Activated naive CD8-positive, alpha-beta T cell treated with anti-CD3 and anti-CD28 coated beads for 36 hours (primary cell): ENCODE results near the gene TMEM259. TPM values are rescaled to one million over a fixed set of nuclear protein-coding genes. Genes with fewer than 3 reads are reported as not detected.

ENCODE experiments used
- DNase-seq: peaks from one replicate; pipeline ENCODE4 v3.0.0; 2021
- H3K27ac Mint-ChIP-seq: one replicate; pipeline ENCODE4 v1.8.0; 2022; ENCODE audit warnings: mild to moderate bottlenecking, moderate library complexity, mixed read lengths
- H3K27me3 Mint-ChIP-seq: one replicate; pipeline ENCODE4 v1.8.0; 2022; ENCODE audit warnings: mild to moderate bottlenecking, mixed read lengths
- H3K36me3 Mint-ChIP-seq: one replicate; pipeline ENCODE4 v1.8.0; 2021; ENCODE audit warnings: mild to moderate bottlenecking, mixed read lengths
- H3K4me1 Mint-ChIP-seq: one replicate; pipeline ENCODE4 v1.8.0; 2021; ENCODE audit warnings: mixed read lengths
- H3K4me3 Mint-ChIP-seq: one replicate; pipeline ENCODE4 v1.8.0; 2022; ENCODE audit warnings: mild to moderate bottlenecking, moderate library complexity, mixed read lengths
- H3K9me3 Mint-ChIP-seq: one replicate; pipeline ENCODE4 v1.8.0; 2022; ENCODE audit warnings: mixed read lengths
- total RNA-seq, 2 experiments: library from RNA; stranded (reverse); gene quantifications; one replicate each; pipeline ENCODE4 v1.2.3, GENCODE V29; 2021

The TMEM259 gene
- total RNA-seq, 2 experiments from 2014 or later, result 136 to 138 TPM

DNA sequence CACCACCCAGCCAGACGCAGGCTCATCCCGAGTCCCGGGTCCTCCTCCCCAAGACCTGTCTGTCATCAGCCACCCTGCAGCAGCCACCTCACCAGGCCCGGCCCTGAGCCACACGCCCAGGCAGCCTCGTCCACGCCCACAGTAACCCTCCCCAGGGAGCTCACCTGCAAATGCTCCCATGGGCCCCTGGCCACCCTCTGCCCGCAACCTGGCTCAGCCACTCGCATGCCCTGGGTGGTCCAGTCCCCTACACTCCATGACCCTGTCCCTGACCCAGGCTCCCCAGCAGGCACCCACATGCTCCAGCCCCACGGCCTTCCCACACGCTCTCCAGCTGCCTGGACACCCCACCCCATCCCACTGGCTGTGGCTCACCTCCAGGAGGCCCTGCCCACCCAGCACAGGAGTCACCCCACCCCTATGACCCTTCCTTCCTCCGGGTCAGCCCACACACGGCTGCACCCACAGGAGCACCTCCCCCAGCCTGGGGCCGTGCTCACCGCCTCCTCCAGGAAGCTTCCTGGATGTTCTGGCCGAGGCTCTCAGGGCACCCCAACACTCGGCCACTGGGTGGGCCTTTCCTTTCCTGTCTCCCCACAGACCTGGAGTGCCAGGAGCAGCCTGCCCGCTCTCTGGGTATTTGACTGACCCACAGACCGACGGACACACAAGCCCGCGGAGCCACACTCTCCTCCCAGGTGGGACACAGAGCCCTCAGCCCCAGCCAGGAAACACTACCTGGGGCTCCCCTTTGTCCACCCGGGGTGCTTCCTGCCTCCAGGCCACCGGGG lies 3.6 kb downstream of the TMEM259 start:
- H3K9me3 Mint-ChIP-seq, result no peaks in the 10 kb centered on the region
- peak overlapping the region; percentile 32 for H3K4me3 Mint-ChIP-seq
- peaks cover 32% of the 10 kb centered on the region for H3K4me1 Mint-ChIP-seq
- H3K27ac Mint-ChIP-seq, result peak overlapping the region; percentile 72
- no peak for DNase-seq
- peaks cover 11% of the 10 kb centered on the region for H3K36me3 Mint-ChIP-seq
- H3K27me3 Mint-ChIP-seq, result peaks cover 6% of the 10 kb centered on the region

DNA sequence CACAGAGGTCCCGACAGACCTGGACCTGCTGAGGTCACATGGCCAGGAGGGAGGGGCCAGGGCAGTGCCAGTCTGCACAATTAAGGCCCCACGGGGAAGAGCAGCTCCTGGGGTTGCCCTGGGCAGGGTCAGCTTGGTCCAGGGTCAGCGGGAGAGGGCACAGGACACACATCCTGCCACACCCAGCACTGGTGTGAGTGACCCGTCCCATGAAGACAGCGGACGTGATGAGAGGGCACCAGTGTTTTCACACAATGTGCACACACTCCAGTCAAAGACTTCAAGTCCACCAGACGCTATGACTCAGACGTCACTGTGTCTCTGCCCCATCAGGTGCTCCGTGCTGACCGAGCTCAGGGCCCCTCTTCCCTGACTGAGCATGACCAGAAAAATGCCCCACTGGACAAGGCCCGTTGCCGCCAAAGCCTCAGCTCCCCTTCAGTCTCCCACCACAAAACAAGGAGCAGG lies 4.2 kb downstream of the TMEM259 start:
- H3K27me3 Mint-ChIP-seq, result peaks cover 6% of the 10 kb centered on the region
- peaks cover 31% of the 10 kb centered on the region for H3K4me1 Mint-ChIP-seq
- peaks cover 11% of the 10 kb centered on the region for H3K36me3 Mint-ChIP-seq
- no peaks in the 10 kb centered on the region for H3K9me3 Mint-ChIP-seq
- DNase-seq, result no peak
- H3K27ac Mint-ChIP-seq, result peak overlapping the region; percentile 72
- H3K4me3 Mint-ChIP-seq, result peak overlapping the region; percentile 32

DNA sequence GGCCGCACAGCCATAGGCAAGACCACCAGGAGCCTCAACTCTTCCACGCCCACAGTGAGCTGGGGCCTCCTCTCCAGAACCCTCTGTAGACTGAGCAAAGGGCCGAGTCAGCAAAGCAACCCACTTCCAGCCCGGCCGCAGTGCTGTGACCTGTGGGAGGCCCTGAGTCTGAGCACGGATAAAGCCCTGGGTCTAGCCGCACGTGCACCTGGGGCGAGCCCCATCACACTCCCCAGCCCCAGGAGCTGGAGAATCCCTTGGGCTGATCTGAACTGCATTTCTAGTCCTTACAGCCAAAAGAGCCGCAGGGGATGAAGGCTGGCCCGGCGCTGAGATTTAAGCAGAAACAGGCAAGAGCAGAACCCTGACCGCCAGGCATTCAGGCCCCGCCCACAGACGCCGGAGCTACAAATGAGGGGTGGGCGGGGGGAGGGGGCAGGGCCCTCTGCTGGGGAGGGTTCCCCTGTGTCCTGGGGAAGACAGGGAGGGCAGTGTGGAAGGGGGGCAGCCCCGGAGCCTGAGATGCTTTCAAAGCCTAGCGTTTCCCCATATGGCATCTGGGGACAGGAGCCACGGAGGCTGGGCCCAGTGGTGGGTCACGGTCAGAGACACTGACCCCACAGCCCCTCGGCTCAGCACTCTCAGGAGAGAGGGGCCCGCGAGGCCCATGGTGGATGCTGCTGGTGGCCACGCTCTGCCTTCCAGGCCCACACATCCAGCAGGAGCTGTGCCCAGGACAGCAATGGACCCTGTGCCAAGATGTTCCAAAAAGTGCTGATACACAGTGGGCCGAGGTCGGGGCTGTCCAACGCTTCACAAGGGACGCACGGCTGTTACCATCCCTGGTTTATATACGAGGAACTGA lies 4.9 kb downstream of the TMEM259 start:
- no peak for DNase-seq
- Mint-ChIP-seq H3K4me1 (peaks cover 25% of the 10 kb centered on the region), H3K27ac (no peak overlapping the region), H3K36me3 (peaks cover 8% of the 10 kb centered on the region), H3K27me3 (no peaks in the 10 kb centered on the region), H3K4me3 (no peak overlapping the region), H3K9me3 (no peaks in the 10 kb centered on the region)

DNA sequence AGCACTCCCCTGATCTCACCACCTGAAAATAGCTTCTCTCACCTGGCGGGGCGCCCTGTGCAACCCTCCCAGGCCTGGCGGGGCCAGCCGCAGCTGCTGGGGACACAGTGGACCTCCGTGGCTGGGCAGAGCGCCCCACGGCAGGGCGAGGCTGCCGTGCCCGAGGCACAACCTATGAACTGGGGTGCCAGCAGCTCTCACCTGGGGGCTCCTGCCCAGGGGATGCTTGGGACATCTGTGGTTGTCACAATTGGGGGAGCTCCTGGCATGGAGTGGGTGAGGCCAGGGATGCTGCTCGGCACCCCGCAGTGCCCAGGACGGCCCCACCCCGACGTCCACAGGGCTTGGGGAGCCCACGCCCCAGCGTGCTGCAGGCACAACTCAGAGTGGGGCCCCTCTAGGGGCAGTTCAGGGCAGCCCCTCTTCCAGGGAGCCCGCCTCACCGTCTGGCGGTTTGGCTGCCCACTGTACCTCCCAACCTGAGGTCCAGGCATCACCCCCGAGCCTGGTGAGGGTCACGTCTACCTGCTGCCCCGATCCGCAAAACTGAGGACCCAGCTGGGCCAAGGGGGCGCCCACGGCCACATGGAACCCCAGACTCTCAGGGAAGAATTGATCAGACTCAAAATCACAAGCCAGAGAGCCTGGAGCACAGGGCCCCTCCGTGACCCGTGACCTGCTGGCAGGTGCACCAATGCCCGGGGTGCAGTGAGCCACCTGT lies 5.7 kb downstream of the TMEM259 start:
- Mint-ChIP-seq H3K9me3 (no peaks in the 10 kb centered on the region), H3K4me3 (no peak overlapping the region), H3K4me1 (peaks cover 25% of the 10 kb centered on the region), H3K27ac (no peak overlapping the region), H3K36me3 (peaks cover 5% of the 10 kb centered on the region), H3K27me3 (no peaks in the 10 kb centered on the region)
- no peak for DNase-seq

DNA sequence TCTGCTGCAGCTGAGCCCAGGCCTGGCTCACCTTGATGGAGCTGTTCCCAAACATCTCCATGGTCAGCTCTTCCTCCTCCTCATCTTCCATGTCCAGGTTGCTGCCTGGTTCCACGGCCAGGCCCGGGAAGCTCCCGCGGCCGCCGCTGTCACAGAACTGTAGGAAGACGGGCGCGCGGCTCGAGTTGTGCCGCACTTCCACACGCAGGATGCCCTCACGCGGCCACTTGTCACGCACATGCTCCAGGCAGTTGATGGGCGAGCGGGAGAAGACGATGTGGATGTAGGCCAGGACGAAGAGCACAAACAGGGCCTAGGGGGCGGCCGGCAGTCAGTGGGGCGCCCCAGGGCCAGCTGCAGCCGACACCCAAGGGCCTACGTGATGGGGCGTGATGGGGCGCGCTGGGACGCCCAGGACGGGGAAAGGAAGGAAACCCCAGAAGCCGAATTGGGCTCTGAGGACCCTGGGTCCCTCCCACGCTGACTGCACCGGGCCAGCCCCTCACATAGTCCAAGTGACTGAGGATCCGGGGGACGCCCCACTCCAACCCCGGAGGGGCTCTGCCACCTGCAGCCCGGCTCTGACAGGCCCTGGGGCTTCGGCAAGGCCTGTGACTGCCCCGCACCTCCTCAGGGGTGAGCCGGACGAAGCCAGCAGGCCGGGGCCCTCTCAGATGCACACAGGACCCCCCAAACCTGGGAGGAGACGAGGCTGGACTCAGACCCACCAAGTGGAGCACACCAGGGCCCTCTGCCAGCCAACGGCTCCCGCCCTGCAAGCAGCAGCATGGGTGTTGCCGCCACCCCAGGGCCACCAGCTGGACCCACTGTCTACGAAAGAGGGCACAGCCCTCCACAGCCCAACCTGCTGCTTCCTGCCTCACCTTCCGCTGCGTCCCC lies 6.5 kb downstream of the TMEM259 start:
- Mint-ChIP-seq H3K4me3 (no peak overlapping the region), H3K4me1 (peaks cover 25% of the 10 kb centered on the region), H3K27ac (no peak overlapping the region), H3K27me3 (no peaks in the 10 kb centered on the region), H3K9me3 (no peaks in the 10 kb centered on the region), H3K36me3 (no peaks in the 10 kb centered on the region)
- DNase-seq, result no peak

DNA sequence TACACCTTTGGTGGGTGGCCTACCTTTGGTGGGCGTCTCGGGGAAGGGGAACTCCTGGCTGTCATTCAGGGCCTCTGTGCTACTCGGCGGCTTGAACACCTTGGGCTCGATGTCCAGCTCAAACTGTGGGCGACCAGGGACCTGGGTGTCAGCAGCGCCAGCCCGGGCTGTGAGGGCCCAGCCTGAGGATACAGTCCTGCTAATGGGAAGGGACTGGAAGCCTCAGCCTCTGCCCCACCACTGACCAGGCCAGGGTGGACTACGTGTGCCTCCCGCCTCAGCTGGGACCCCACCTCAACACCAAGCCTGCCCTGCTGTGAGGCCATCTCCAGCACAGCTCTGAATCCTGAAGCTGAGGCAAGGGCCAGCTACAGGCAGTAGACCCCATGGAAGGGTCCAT lies 7.7 kb downstream of the TMEM259 start:
- H3K27ac Mint-ChIP-seq, result no peak overlapping the region
- no peaks in the 10 kb centered on the region for H3K9me3 Mint-ChIP-seq
- DNase-seq, result no peak
- no peaks in the 10 kb centered on the region for H3K27me3 Mint-ChIP-seq
- peaks cover 14% of the 10 kb centered on the region for H3K4me1 Mint-ChIP-seq
- H3K4me3 Mint-ChIP-seq, result no peak overlapping the region
- peaks cover 2% of the 10 kb centered on the region for H3K36me3 Mint-ChIP-seq

DNA sequence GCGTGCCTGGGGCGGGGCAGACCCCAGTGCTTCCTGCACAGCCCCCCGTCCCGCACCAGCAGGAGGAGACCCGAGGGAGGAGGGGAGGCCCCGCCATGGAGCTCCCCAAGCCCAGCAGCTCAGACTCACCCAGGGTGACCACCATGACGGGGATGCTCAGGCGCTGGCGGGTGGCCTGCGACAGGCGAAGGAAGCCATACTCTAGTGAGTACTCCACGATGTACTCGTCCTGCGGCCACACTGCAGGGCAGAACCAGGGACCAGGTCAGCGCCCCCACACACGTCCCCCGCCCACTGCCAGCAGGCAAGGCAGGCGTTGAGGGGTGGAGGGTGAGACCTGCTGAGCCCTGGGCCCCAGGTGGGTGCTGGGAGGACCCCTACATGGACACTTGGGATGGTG lies 8.6 kb downstream of the TMEM259 start:
- no peaks in the 10 kb centered on the region for H3K27me3 Mint-ChIP-seq
- no peaks in the 10 kb centered on the region for H3K9me3 Mint-ChIP-seq
- H3K36me3 Mint-ChIP-seq, result peaks cover 2% of the 10 kb centered on the region
- no peak overlapping the region for H3K4me3 Mint-ChIP-seq
- no peak for DNase-seq
- H3K4me1 Mint-ChIP-seq, result peaks cover 10% of the 10 kb centered on the region
- no peak overlapping the region for H3K27ac Mint-ChIP-seq

DNA sequence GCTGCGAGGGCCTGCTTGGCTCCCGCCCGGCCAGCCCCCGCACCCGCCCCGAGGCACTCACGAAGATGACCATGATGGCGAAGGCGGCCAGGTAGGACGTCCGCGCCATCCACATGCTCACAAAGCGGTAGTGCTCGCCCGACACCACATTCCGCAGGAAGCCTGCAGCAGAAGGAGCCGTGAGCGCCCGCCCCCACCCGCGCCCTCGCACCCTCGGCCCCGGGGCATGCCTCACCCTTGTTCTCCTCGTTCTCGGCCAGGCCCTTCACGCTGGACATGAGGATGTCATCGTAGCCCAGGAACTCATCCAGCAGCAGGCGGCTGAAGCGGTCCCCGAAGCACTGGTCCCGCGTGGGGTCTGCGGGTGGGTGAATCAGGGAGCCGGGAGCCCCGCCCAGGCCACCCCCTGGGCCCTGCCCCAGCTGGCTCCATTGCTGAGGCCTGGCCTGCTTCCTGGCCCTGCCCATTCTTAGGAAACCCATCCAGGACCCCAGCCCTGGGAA lies 9.0 kb downstream of the TMEM259 start:
- no peaks in the 10 kb centered on the region for H3K9me3 Mint-ChIP-seq
- peaks cover 5% of the 10 kb centered on the region for H3K4me1 Mint-ChIP-seq
- no peaks in the 10 kb centered on the region for H3K27me3 Mint-ChIP-seq
- no peak overlapping the region for H3K4me3 Mint-ChIP-seq
- DNase-seq, result no peak
- no peak overlapping the region for H3K27ac Mint-ChIP-seq
- peaks cover 4% of the 10 kb centered on the region for H3K36me3 Mint-ChIP-seq

DNA sequence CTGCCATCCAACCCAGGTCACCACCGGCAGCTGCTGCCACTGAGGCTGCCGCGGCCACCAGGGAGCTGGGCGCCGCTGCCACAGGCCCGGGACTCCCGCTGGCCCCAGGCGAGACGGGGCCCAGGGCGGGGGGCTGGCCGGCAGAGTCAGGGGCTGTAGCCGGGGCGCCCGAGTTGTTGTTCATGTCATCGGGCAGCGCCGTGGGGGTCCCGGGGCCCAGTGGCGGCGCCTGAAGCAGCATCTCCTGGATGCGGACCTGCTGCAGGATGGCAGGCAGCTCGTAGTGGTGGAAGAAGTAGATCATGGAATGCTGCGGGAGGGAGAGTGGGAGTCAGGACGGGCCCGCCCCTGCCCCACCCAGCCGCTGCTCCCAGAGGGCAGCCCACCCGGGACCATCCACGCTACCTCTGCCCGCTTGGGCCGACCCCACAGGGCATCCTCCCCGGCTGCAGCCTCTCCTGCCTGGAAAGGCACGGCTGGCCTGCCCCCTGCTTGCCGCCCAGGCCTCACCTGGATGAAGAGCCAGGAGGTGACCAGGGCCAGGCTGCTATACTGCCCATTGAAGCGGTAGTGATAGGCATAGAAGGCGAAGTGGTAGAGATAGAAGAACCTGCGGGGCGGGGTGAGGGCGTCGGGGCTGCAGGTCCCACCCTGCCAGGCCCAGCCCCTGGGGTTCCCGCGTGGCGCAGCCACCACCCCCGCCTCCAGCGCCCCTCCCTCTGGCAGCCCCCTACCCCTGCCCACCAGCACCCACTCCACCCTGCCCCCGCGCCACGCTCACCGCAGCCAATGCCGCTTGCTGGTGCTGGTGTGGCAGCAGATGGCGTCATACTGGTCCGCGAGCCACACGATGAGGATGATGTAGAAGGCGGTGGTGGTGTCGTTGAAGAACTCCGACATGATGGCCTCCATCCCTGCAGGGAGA lies 10.1 kb downstream of the TMEM259 start:
- H3K9me3 Mint-ChIP-seq, result no peaks in the 10 kb centered on the region
- no peak for DNase-seq
- H3K36me3 Mint-ChIP-seq, result peaks cover 6% of the 10 kb centered on the region
- no peak overlapping the region for H3K27ac Mint-ChIP-seq
- H3K4me1 Mint-ChIP-seq, result no peaks in the 10 kb centered on the region
- no peaks in the 10 kb centered on the region for H3K27me3 Mint-ChIP-seq
- no peak overlapping the region for H3K4me3 Mint-ChIP-seq

DNA sequence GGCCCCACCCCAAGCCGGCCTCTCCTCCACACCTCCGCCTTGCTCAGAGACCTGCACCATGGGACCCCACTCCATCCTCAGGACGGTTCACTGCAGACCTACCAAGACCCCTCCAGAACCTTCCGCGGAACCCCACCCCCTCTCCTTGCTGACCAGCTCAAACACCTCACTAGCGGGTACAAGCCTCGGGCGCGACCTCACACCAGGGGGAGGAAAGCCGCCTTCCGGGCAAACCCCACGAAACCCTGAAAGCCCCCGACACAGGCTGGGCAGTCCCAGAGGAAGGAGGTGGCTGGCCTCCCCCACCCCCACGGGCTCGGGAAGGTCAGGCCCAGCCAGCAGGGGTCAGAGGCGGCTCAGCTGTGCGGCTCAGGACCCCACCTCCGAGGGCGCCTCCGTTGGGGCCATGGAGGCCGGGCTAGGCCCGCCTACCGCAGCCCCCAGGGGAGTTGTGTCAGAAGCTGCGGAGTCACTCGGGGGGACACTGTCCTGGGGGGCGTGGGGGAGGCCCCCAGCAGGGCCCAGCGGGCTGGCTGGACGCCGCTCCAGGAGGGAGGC lies 10.9 kb downstream of the TMEM259 start:
- no peaks in the 10 kb centered on the region for H3K27me3 Mint-ChIP-seq
- no peak overlapping the region for H3K4me3 Mint-ChIP-seq
- DNase-seq, result no peak
- no peak overlapping the region for H3K27ac Mint-ChIP-seq
- no peaks in the 10 kb centered on the region for H3K9me3 Mint-ChIP-seq
- H3K4me1 Mint-ChIP-seq, result no peaks in the 10 kb centered on the region
- peaks cover 6% of the 10 kb centered on the region for H3K36me3 Mint-ChIP-seq

DNA sequence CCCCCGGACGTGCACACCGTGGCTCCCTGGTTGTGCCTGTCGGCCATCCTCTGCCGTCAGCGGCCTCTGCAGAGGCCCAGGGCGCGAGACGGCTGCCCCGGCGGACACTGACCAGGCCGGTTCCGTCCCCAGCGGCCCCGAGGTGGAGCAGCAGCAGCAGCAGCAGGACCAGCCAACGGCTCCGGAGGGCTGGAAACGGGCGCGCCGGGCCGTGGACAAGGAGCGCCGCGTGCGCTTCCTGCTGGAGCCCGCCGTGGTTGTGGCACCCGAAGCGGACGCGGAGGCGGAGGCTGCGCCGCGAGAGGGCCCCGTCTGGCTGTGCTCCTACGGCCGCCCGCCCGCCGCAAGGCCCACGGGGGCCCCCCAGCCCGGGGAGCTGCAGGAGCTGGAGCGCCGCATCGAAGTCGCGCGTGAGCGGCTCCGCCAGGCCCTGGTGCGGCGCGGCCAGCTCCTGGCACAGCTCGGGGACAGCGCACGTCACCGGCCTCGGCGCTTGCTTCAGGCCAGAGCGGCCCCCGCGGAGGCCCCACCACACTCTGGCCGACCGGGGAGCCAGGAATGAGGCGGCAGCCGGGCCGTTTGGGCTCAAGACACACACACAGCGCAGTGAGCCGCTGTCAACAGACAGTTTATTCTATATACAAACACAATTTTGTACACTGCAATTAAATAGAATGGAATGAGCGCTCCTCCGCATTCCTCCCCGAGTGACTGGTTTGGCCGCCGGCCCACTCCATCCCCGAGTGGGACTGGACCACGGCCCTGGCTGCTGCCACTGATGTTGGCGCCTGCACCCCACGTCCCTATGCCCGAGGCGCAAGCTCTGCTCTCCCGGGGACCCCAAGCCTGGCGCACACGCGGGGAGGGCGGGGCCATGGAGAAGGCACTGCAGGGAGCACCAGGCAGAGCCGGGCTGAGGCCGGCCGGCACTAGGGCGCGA lies 11.6 kb downstream of the TMEM259 start:
- Mint-ChIP-seq H3K9me3 (no peaks in the 10 kb centered on the region), H3K27me3 (no peaks in the 10 kb centered on the region), H3K4me1 (no peaks in the 10 kb centered on the region), H3K27ac (no peak overlapping the region), H3K4me3 (no peak overlapping the region), H3K36me3 (peaks cover 6% of the 10 kb centered on the region)
- no peak for DNase-seq

DNA sequence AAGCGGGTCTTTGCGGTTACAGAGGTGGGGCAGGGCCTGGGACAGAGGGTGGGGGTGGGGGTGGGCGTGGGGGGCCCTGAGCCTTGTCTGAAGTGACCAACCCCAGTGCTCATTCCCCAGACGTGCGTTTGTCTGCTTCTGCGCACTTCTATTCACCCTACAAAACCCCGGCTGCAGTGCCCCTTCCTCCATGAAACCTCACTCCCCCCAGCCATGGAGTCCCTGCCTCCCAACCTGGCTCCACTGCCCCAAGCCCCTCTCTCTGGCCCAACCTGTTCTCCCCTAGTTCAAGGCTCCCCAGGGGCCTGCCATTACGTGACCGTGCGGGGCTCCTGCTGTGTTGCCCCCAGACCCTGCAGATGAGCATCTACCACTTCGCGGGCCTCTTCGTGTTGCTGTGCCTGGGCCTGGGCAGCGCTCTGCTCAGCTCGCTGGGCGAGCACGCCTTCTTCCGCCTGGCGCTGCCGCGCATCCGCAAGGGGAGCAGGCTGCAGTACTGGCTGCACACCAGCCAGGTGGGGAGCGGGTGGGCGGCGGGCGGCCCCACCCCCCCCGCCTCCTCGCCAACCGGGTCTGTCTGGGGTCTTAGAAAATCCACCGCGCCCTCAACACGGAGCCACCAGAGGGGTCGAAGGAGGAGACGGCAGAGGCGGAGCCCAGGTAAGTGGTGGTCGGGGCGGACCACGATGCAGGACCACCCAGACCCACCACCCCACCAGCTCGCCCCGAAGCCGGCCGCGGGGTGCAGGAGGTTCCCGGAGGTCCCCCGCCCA lies 12.5 kb downstream of the TMEM259 start:
- Mint-ChIP-seq H3K27me3 (no peaks in the 10 kb centered on the region), H3K9me3 (no peaks in the 10 kb centered on the region), H3K4me1 (no peaks in the 10 kb centered on the region), H3K4me3 (no peak overlapping the region), H3K27ac (no peak overlapping the region), H3K36me3 (peaks cover 6% of the 10 kb centered on the region)
- no peak for DNase-seq
